ENCODE measurements around the gene TTLL10.

GRCh38 chr1:1165900-1166421 lies 7.7 kb upstream of the TTLL10 start:
- TF ChIP-seq GATA3 (IDR thresholded peaks at IDR 0.05; ENCODE audit: low read depth, low read length) (no peak), GATA2 (IDR thresholded peaks at IDR 0.05; ENCODE audit: low read depth, low read length) (no peak)

Data from SH-SY5Y (cell line).